GM23248 (cell line): Measurements from ENCODE around the gene MAPK8IP1.

Experiments
- EZH2 ChIP-seq: fragments of 200-600 bp; sonication (generic); IDR thresholded peaks from 2 replicates; pipeline ENCODE4 v1.6.1; 2018; ENCODE audit warnings: antibody characterized with exemption, mild to moderate bottlenecking; ENCODE audit not compliant: insufficient read depth, poor library complexity, severe bottlenecking
- EZH2phosphoT487 ChIP-seq: fragments of 200-600 bp; sonication (generic); IDR thresholded peaks from 2 replicates; pipeline ENCODE4 v1.6.1; 2018; ENCODE audit warnings: antibody characterized with exemption, moderate library complexity, mild to moderate bottlenecking, low read depth; ENCODE audit not compliant: insufficient read depth

- TF ChIP-seq EZH2phosphoT487 (no peak), EZH2 (no peak)
Measured at GRCh38 chr11:45851228-45851627, 34.2 kb upstream of the MAPK8IP1 start.
